A549 (cell line): Measurements from ENCODE around the gene DCXR. TPM values are rescaled to one million over a fixed set of nuclear protein-coding genes. Genes with fewer than 3 reads are reported as not detected.
A peak's percentile ranks its signal among the peaks of the same experiment; 100 is the strongest.

Experiments used
- ATAC-seq, 2 experiments: fragments of 200-7000 bp in 1 of 2; fragments of >200 bp in 1 of 2; cut with Nextera tagmentation in 1 of 2; cut with Tn5 transposase in 1 of 2; 3 replicates each; pipeline versions ENCODE4 v1.8.0 to v1.9.1; 2018 to 2020; ENCODE audit warnings: mild to moderate bottlenecking in 1 of 2, moderate library complexity in 1 of 2
- CTCF ChIA-PET: fragments of 300-600 bp; sonication (Branson Sonifier 250); formaldehyde crosslinking; extraction: SDS; loops from one replicate; lab custom pipeline; 2021; ENCODE audit warnings: antibody characterized with exemption, inconsistent platforms; lab: Yijun Ruan, JAX
- POLR2A ChIA-PET: fragments of 350-600 bp; formaldehyde crosslinking; extraction: SDS; loops from one replicate; lab custom pipeline; 2021; ENCODE audit warnings: antibody characterized with exemption, inconsistent platforms; lab: Yijun Ruan, JAX
- DNase-seq, 2 experiments: peaks; one replicate each; pipeline versions ENCODE4 v3.0.0 to v3.0.0-alpha.2; 2011 to 2016; ENCODE audit warnings: low read depth in 1 of 2, low spot score in 1 of 2
- FAIRE-seq: peaks from 2 replicates; lab custom pipeline; 2011; peaks lifted over from hg19 to GRCh38; lab: Jason Lieb, UNC
- H3K27ac ChIP-seq, 2 experiments: fragments of >200 bp; sonication (Bioruptor Twin); formaldehyde crosslinking; 3 replicates each; pipeline ENCODE4 v1.5.1; 2016 to 2017
- H3K4me1 ChIP-seq: fragments of >200 bp; sonication (Bioruptor Twin); formaldehyde crosslinking; 3 replicates; pipeline ENCODE4 v1.6.1; 2016
- H3K4me2 ChIP-seq: fragments of >200 bp; sonication (Bioruptor Twin); formaldehyde crosslinking; 3 replicates; pipeline ENCODE4 v1.6.1; 2016
- H3K4me3 ChIP-seq: fragments of >200 bp; sonication (Bioruptor Twin); formaldehyde crosslinking; 3 replicates; pipeline ENCODE4 v1.5.1; 2016
- H3K9me3 ChIP-seq: fragments of >200 bp; sonication (Bioruptor Twin); formaldehyde crosslinking; 3 replicates; pipeline ENCODE4 v1.6.1; 2016
- CBX8 ChIP-seq: fragments of 200-600 bp; sonication (generic); IDR thresholded peaks from 2 replicates; pipeline ENCODE4 v1.6.1; 2016
- CHD4 ChIP-seq: fragments of 200-600 bp; sonication (generic); IDR thresholded peaks from 2 replicates; pipeline ENCODE4 v1.6.1; 2016; ENCODE audit warnings: antibody characterized with exemption, mild to moderate bottlenecking, borderline replicate concordance
- EP300 ChIP-seq, 2 experiments: fragments of >200 bp; sonication (Bioruptor Twin); formaldehyde crosslinking; IDR thresholded peaks; 2 replicates in 1 of 2; 3 replicates in 1 of 2; pipeline ENCODE4 v1.6.1; 2016 to 2017
- ESRRA ChIP-seq: fragments of 150-350 bp; IDR thresholded peaks from 2 replicates; pipeline ENCODE4 v1.6.1; 2014; ENCODE audit warnings: mild to moderate bottlenecking, low read length, borderline replicate concordance
- HDAC2 ChIP-seq: fragments of 200-600 bp; sonication (generic); IDR thresholded peaks from 2 replicates; pipeline ENCODE4 v1.6.1; 2016
- HEYL ChIP-seq: fragments of 250-450 bp; sonication (Bioruptor Pico); IDR thresholded peaks from 2 replicates; pipeline ENCODE4 v1.8.0; 2021; ENCODE audit warnings: mild to moderate bottlenecking, moderate library complexity
- HOXA7 ChIP-seq: fragments of 250-450 bp; sonication (Bioruptor Pico); IDR thresholded peaks from 2 replicates; pipeline ENCODE4 v1.5.0; 2020; ENCODE audit warnings: mild to moderate bottlenecking, moderate library complexity
- HOXB13 ChIP-seq: fragments of 250-450 bp; sonication (Bioruptor Pico); IDR thresholded peaks from 2 replicates; pipeline ENCODE4 v1.5.0; 2020; ENCODE audit warnings: low read depth, mild to moderate bottlenecking, moderate library complexity
- HOXB5 ChIP-seq: fragments of 250-450 bp; sonication (Bioruptor Pico); IDR thresholded peaks from 2 replicates; pipeline ENCODE4 v1.5.0; 2020; ENCODE audit warnings: mild to moderate bottlenecking, moderate library complexity
- JUN ChIP-seq, 2 experiments: fragments of >200 bp; sonication (Bioruptor Twin); formaldehyde crosslinking; IDR thresholded peaks; 2 replicates in 1 of 2; 3 replicates in 1 of 2; pipeline ENCODE4 v1.6.1; 2016 to 2017
- JUNB ChIP-seq: fragments of >200 bp; sonication (Bioruptor Twin); formaldehyde crosslinking; IDR thresholded peaks from 2 replicates; pipeline ENCODE4 v1.6.1; 2016
- MYC ChIP-seq: IDR thresholded peaks from 2 replicates; pipeline ENCODE4 v1.6.1; 2012; ENCODE audit warnings: mild to moderate bottlenecking, inconsistent platforms, low read length, improper control_type of control experiment, borderline replicate concordance
- PHF8 ChIP-seq: fragments of 200-600 bp; sonication (generic); IDR thresholded peaks from 2 replicates; pipeline ENCODE4 v1.6.1; 2016; ENCODE audit warnings: low read depth, mild to moderate bottlenecking, antibody characterized with exemption, moderate library complexity, borderline replicate concordance
- POLR2A ChIP-seq: IDR thresholded peaks from 2 replicates; pipeline ENCODE4 v1.6.1; 2012; ENCODE audit warnings: mild to moderate bottlenecking, low read length
- POLR2AphosphoS2 ChIP-seq: conservative IDR thresholded peaks from 2 replicates; pipeline ENCODE4 v1.6.1; 2012; ENCODE audit warnings: low read length, improper control_type of control experiment, inconsistent platforms
- RFX5 ChIP-seq: fragments of 450-650 bp; IDR thresholded peaks from 2 replicates; pipeline ENCODE4 v1.7.1; 2014; ENCODE audit warnings: antibody characterized with exemption, mild to moderate bottlenecking, moderate library complexity
- RNF2 ChIP-seq: fragments of 200-600 bp; sonication (generic); IDR thresholded peaks from 2 replicates; pipeline ENCODE4 v1.6.1; 2016; ENCODE audit warnings: low read depth, mild to moderate bottlenecking, antibody characterized with exemption, moderate library complexity, borderline replicate concordance
- SREBF2 ChIP-seq: fragments of 450-650 bp; IDR thresholded peaks from 2 replicates; pipeline ENCODE4 v1.6.1; 2014; ENCODE audit warnings: mild to moderate bottlenecking, moderate library complexity
- ZC3H11A ChIP-seq: fragments of 450-650 bp; IDR thresholded peaks from 2 replicates; pipeline ENCODE4 v1.6.1; 2014; ENCODE audit warnings: antibody characterized with exemption, mild to moderate bottlenecking
- ZSCAN20 ChIP-seq: fragments of 250-450 bp; sonication (Bioruptor Pico); IDR thresholded peaks from 2 replicates; pipeline ENCODE4 v1.8.0; 2022; ENCODE audit warnings: mild to moderate bottlenecking, moderate library complexity
- WGBS: methylation state at CpG from one replicate; pipeline ENCODE4 v1.1.6; 2017; ENCODE audit errors: missing lambda C conversion rate; 5-methylcytosine and 5-hydroxymethylcytosine counted together
- polyA plus RNA-seq, 4 experiments: library from polyadenylated mRNA; depleted of rRNA in 3 of 4; stranded (reverse); fragments of >200 nt; fragmentation: RNase III in 1 of 4; extraction: RNeasy Plus Mini Kit Qiagen cat#74134 plus additional on column Dnase treatment in 1 of 4; gene quantifications; 2 replicates in 3 of 4; 3 replicates in 1 of 4; pipeline ENCODE4 v1.2.3, GENCODE V29; 2011 to 2017
- TF ChIP-seq, protein P1 (sequence below): fragments of 250-450 bp; sonication (Bioruptor Pico); IDR thresholded peaks from 2 replicates; pipeline ENCODE4 v1.5.0; 2020; ENCODE audit warnings: low read depth, mild to moderate bottlenecking, moderate library complexity
- TF ChIP-seq, protein P2 (sequence below): IDR thresholded peaks from 2 replicates; pipeline ENCODE4 v1.6.1; 2012; ENCODE audit warnings: low read depth, borderline replicate concordance
- TF ChIP-seq, protein P3 (sequence below): fragments of 200-600 bp; sonication (generic); IDR thresholded peaks from 2 replicates; pipeline ENCODE4 v1.6.1; 2016; ENCODE audit warnings: antibody characterized with exemption, mild to moderate bottlenecking, moderate library complexity
- TF ChIP-seq, protein P4 (sequence below): fragments of >200 bp; sonication (Bioruptor Twin); formaldehyde crosslinking; IDR thresholded peaks from 2 replicates; pipeline ENCODE4 v1.6.1; 2016
- TF ChIP-seq, protein P5 (sequence below): fragments of 150-350 bp; IDR thresholded peaks from 2 replicates; pipeline ENCODE4 v1.6.1; 2014; ENCODE audit warnings: low read depth, mild to moderate bottlenecking, low read length

Gene DCXR
- polyA plus RNA-seq, 2 of the 4 experiments (the other 2 are of a cell fraction), result 39.3 to 70.7 TPM

DNA sequence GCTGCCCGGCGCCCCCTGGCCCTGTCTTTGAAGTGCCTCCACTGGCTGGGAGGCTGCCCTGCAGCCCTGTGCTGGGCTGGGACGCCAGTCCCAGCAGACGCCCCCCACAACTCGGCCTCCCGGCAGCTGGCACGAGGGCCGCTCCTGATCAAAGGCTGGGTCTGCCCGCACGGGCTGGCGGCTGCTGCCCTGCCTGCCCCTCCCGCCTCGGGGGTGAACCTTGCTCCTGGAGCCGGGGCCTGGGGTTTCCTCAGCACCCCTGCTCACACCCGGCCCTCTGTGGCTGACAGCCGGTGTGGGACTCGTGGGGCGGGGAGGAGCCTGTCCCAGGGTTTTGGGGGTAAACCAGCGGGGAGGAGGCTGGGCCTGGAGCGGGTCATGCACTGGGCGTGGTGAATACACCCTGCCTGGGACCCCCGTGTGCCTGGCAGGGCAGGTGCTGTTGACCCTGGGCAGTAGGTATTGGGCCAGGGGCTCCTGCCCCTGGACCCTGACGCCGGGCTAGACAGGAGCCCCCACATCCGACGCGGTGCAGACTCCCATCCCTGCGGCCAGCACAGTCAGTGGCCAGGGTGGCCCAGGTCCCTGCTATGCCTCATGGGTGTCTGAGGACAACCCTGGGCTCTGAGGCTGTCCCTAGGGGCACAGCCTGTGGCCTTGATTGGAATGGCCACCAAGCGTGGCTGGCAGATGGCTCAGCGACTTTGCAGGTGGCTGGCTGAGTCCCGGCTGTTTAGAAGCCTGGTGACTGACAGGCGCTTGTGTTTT, 36.5 kb downstream of the DCXR start:
- Histone ChIP-seq H3K4me3 (no peak overlapping the region), H3K4me2 (no peak overlapping the region), H3K4me1 (peaks cover 54% of the 10 kb centered on the region), H3K27ac (peak overlapping the region in 1 of 2 experiments; percentile 93; a peak in 3 of 6 replicates), H3K9me3 (no peaks in the 10 kb centered on the region)
- FAIRE-seq, result no peak
- CTCF ChIA-PET, result interaction anchor here (0.6 to 33.2 kb wide), 3 partner anchors 19 to 388 kb away, joined by 3 to 794 read pairs (median 198); partner anchors contain the start of genes CENPX, LRRC45 and NOTUM
- no peak for ATAC-seq
- no peak for TF ChIP-seq HDAC2
- no peak for TF ChIP-seq HOXB5
- no peak for TF ChIP-seq JUNB
- TF ChIP-seq, protein P1, sequence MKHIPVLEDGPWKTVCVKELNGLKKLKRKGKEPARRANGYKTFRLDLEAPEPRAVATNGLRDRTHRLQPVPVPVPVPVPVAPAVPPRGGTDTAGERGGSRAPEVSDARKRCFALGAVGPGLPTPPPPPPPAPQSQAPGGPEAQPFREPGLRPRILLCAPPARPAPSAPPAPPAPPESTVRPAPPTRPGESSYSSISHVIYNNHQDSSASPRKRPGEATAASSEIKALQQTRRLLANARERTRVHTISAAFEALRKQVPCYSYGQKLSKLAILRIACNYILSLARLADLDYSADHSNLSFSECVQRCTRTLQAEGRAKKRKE (CRISPR knock-in tag), result no peak
- no peak for TF ChIP-seq MYC
- TF ChIP-seq, protein P2, sequence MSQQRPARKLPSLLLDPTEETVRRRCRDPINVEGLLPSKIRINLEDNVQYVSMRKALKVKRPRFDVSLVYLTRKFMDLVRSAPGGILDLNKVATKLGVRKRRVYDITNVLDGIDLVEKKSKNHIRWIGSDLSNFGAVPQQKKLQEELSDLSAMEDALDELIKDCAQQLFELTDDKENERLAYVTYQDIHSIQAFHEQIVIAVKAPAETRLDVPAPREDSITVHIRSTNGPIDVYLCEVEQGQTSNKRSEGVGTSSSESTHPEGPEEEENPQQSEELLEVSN, result no peak
- TF ChIP-seq ZSCAN20, result no peak
- no peak for TF ChIP-seq RNF2
- DNase-seq, result no peak
- POLR2A ChIA-PET, result interaction anchor here (0.6 kb wide), 1 partner anchor 23 kb away, joined by 3 read pairs; no protein-coding TSS in a partner anchor
- WGBS, result 90% methylated on average over 21 of the region's 32 CpGs

DNA sequence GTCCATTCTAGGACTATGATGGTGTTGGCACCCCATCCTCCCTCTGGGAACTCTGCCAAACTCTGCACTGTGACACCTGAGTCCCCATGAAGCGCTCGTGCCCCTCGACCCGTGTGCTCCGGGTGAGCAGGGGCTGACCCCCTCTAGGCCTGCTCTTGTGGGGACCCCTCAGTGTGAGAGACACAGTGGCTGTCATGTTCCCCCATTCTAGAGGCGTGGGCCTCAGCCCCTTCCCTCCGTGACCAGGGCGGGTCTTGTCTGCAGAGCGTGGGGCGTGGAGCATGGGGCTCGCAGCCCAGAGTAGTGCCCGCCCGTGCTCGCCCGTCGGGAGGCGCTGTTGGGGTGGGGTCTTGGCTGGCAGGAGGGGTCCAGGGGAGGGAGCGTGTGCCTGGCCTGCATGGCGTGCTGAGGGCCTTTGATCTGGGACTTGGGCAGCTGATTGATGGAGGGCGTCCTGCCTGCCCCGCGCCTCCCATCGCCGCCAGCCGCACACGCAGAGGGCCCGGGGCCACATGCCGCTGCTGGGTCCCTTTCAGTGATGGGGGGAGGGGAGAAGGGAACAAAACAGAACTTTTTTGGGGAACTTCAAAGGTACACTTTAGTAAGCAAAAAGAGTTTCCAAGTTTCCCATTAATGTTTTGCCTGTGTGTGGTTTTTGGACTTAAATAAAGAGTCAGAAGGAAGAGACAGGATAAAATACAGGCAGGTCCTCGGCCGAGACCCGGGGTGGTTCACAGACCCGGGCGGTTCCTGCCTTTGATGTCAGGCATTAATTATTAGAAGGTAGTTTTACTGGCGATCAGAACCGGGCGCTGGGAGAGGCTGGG, 37.3 kb downstream of the DCXR start:
- Histone ChIP-seq H3K4me1 (peaks cover 46% of the 10 kb centered on the region), H3K4me2 (no peak overlapping the region), H3K4me3 (no peak overlapping the region), H3K9me3 (no peaks in the 10 kb centered on the region), H3K27ac (peak overlapping the region in 1 of 2 experiments; percentile 93; a peak in 3 of 6 replicates)
- DNase-seq, result no peak
- 89% methylated on average over 27 of the region's 36 CpGs for WGBS
- TF ChIP-seq, protein P3, sequence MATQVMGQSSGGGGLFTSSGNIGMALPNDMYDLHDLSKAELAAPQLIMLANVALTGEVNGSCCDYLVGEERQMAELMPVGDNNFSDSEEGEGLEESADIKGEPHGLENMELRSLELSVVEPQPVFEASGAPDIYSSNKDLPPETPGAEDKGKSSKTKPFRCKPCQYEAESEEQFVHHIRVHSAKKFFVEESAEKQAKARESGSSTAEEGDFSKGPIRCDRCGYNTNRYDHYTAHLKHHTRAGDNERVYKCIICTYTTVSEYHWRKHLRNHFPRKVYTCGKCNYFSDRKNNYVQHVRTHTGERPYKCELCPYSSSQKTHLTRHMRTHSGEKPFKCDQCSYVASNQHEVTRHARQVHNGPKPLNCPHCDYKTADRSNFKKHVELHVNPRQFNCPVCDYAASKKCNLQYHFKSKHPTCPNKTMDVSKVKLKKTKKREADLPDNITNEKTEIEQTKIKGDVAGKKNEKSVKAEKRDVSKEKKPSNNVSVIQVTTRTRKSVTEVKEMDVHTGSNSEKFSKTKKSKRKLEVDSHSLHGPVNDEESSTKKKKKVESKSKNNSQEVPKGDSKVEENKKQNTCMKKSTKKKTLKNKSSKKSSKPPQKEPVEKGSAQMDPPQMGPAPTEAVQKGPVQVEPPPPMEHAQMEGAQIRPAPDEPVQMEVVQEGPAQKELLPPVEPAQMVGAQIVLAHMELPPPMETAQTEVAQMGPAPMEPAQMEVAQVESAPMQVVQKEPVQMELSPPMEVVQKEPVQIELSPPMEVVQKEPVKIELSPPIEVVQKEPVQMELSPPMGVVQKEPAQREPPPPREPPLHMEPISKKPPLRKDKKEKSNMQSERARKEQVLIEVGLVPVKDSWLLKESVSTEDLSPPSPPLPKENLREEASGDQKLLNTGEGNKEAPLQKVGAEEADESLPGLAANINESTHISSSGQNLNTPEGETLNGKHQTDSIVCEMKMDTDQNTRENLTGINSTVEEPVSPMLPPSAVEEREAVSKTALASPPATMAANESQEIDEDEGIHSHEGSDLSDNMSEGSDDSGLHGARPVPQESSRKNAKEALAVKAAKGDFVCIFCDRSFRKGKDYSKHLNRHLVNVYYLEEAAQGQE, result no peak
- TF ChIP-seq EP300 (IDR thresholded peaks at IDR 0.05) (no peak), HEYL (CRISPR knock-in tag) (no peak), POLR2A (no peak), HOXB13 (CRISPR knock-in tag) (no peak), CBX8 (no peak), SREBF2 (no peak), RNF2 (no peak), ZC3H11A (no peak), POLR2AphosphoS2 (no peak), HOXA7 (no peak), CHD4 (no peak), JUN (IDR thresholded peaks at IDR 0.05) (no peak), HOXB5 (no peak), ESRRA (no peak), PHF8 (no peak), RFX5 (no peak)
- TF ChIP-seq, protein P4, sequence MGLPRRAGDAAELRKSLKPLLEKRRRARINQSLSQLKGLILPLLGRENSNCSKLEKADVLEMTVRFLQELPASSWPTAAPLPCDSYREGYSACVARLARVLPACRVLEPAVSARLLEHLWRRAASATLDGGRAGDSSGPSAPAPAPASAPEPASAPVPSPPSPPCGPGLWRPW, result no peak
- TF ChIP-seq, protein P5, sequence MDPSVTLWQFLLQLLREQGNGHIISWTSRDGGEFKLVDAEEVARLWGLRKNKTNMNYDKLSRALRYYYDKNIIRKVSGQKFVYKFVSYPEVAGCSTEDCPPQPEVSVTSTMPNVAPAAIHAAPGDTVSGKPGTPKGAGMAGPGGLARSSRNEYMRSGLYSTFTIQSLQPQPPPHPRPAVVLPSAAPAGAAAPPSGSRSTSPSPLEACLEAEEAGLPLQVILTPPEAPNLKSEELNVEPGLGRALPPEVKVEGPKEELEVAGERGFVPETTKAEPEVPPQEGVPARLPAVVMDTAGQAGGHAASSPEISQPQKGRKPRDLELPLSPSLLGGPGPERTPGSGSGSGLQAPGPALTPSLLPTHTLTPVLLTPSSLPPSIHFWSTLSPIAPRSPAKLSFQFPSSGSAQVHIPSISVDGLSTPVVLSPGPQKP, result no peak
- no peak for FAIRE-seq
- CTCF ChIA-PET, result interaction anchor here (1.3 to 13.6 kb wide), 2 partner anchors 9 to 20 kb away, joined by 3 to 198 read pairs; partner anchors contain the start of genes CENPX and LRRC45
- no peak for ATAC-seq
- POLR2A ChIA-PET, result no interaction called here
